Stimulated activated CD4-positive, alpha-beta T cell treated with anti-CD3 and anti-CD28 coated beads, Interleukin-4, amount 100 ng/mL, for 24 hours (primary cell): ENCODE data around the gene GRM3.

ENCODE experiments used
- DNase-seq: peaks from one replicate; pipeline ENCODE4 v3.0.0-alpha.2; 2020

GRM3 gene

DNA sequence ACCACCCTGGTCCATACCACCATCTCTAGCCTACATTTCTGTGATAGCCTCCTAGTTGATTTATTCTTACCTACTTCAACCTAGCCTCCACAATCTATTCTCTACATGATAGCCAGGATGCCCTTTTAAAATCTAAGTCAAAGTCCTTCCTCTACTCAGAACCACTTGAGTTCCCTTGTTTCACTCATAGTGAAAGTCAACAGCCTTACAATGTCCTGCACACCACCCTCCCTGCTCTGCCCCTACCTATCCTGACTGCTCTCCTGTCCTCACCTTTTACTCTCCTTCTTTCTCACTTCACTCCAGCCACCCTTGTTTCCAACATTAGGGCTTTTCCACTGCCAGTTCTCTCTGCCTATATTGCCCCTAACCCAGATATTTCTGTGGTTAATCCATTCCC, 146.7 kb downstream of the GRM3 start:
- DNase-seq, result no peak

DNA sequence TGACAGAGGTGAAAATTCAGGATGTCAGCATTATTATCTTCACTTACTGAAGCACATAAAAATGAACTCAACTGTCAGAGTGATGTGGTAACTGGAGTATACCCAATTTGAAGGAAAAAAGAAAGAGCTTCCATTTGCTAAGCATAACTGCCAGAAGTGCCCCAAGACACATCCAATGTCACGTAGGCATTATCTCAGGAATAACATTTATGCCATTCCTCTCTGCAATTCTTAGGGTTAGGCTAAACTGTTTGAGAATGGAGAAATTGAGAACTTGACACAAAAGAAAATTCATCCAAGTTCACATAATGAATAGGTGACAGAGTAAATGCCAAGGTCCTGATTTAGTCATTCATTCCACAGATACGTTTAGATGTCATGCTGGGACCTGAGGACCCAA, 148.6 kb downstream of the GRM3 start:
- DNase-seq, result no peak

DNA sequence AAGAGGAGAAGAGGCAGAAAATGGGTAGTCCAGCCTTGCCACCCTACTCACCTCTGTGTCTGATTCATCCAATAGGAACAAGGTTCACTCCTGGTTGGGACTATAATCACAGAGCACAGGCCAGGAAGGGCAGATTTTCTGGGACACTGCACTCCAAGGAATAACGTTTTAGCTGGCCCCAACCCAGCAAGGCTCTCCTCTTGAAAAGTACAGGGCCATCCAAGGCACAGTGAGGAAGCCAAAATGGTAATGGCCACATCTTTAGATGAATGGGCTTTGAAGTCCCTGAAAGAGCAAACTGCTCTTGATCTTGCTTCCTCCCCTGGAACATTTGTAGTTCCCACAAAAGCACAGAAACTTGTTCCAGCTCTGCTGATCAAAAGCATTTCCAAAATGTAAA, 149.4 kb downstream of the GRM3 start:
- DNase-seq, result no peak

DNA sequence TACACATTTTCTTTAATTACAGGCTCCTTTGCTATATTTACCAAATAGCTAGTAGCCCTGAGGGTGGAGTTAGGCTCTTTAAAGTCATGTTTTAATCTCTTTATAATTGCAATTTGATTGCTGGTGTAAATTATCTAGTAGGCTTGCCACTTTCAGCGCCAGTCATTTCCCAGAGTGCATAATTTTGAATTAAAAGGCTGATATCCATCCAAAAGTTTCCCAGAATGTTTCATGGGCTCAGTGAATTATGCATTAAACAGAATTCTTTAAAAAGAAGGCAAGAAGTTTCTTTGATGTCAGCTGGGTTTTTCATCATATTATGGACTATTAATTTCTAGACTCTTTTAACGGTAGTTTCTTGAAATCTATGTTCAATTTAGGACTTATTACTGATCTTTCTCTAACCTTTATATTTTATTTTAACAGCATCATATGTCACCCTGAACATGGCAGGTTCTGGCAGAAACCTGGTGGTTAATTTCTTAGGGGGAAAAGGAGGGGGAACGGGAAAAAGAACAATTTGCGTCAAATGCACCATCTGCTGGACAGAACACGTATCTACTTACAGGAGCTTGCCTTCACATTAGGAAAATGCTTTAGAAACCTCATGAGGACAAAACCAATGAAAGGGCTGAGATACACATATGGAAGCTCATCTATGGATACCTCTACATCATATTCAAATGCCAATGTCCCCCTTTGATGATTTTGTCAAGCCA, 171.1 kb downstream of the GRM3 start:
- DNase-seq, result no peak

DNA sequence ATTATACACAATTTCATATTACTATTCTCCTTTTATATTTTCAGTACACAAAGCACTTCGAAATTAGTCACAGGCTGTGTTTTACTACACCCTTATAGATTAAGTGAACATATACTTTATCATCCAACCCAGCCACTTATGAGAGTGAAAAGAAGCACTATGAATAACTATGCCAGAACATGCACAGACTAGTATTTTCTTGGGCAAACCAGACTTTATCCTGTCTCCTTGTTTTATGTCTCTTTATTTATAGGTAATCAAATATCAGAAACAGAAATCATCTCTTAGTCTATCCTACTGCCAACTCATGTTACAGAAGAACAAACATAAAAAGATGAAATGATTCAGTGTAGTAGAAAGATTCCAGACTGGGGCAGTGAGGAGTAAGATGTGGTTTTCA, 171.8 kb downstream of the GRM3 start:
- no peak for DNase-seq

DNA sequence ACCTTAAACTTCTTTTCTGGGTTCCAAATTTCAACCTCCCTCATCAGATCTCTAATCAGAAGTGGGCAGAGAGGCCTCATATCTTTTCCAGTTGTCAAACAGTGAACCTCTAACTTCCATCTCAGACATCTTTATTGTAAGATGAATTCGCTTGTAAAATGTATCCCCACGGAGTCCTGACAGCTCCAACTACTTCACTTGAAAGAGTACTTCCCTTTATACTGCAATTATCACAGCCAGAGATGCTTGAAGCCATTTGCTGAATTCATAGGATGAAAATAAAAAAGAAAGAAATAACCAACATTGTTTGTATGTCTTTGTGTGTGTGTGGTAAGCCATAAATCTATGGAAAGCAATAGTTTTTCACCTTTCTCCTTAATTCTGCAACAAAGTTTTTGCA, 175.2 kb downstream of the GRM3 start:
- DNase-seq, result no peak

DNA sequence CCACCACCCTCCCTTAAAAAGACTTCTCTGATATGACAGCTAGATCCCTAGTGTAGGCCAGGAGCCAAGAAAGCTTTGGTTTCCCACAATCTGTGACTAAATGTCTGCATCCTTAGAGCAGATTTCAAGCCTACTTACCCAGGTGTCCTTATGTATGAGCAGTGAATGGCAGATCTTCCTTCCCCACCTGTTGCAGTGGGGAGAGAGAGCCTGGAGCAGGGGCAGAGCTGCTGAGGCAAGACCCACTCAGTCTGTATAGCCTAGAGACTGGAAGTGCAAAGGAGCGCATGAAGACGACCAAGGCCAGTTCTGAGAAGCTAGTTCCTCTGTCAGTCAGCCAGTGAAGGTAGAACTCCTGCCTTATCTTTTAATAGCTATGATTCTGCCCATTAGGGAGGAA, 180.1 kb downstream of the GRM3 start:
- no peak for DNase-seq

DNA sequence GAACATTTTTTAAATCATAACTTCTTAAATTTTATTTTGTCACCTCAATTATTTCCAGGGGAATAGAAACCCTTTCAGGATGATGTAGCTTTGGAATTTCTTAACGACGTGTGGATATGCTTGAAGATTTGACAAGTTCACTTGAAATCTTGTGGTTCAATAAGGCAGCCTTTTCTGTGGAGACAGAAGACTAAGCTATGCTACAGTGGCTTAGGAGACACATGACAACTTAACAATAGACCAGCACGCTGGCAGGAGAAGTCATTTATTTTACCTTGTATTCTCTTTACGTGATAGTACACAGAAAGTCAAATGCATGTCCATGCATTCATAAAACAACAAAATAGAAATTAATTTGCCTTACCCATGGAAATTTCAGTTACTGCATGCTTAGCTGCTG, 181.6 kb downstream of the GRM3 start:
- DNase-seq, result no peak

DNA sequence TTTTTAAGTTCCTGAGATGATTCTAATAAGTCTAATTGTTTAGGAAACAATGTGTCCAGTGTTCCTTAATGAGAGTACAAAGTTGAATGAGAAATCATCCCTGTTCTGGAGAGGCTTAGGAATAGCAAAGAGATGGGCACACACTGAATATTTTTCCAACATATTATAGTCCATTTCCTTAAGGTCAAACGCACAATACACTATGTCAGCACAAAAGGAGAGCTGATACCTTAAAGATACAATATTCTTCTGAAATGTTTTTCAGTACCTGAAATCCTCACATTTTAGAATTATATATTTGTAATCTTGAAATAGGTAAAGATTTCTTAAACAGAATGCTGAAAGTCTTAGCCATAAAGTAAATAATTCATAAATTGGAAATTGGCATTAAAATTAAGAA, 183.2 kb downstream of the GRM3 start:
- DNase-seq, result no peak

DNA sequence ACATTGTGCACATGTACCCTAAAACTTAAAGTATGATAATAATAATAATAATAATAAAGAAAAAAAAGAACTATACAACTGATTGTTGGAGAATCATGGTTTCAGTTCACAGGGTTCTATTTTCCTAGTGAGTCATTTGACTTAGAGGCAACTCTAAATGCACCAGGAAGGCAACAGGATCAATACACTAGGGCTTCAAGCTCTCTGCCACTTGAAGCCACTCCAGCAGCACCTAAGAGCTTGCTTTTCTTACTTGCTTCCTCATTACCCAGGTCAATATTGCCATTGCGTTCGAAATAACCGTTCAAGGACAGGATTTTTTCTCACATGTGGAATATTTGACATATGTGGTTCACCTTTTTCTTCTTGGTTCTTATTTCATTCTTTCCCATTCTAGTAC, 189.7 kb downstream of the GRM3 start:
- no peak for DNase-seq

DNA sequence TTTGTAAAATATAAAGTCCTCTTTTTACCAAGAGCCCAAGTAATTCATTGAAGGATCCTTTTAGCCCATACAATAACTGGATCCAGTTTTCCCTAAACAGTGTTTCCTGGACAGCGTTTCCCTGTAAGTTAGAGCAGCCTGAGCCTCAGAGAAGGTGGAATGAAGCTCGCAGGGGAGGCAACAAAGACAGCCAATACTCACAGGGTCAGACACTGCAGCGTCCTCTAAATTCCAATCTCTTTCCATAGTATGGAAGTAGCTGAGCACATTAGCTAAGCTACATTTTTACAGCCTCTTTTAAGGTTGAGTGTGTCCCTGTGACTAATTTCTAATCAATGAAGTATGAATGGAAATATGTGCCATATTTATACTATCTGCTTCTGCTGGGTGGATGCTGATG, 193.5 kb downstream of the GRM3 start:
- no peak for DNase-seq

DNA sequence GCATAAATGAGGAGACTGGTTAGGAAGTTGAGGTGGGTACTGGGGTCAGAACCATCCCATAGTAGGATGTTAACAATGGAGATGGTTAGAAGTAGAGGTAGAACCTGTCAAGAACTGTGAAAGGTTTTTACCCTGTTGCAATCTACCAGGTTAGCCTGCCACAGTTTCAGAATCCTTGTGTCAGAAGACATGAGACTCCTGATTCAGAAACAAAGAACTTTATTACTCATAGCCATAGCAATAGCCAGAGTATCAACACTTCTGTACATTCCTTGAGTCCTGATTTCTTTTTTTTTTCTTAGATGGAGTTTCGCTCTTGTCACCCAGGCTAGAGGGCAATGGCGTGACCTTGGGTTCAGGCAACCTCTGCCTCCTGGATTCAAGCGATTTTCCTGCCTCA, 200.9 kb downstream of the GRM3 start:
- DNase-seq, result no peak

DNA sequence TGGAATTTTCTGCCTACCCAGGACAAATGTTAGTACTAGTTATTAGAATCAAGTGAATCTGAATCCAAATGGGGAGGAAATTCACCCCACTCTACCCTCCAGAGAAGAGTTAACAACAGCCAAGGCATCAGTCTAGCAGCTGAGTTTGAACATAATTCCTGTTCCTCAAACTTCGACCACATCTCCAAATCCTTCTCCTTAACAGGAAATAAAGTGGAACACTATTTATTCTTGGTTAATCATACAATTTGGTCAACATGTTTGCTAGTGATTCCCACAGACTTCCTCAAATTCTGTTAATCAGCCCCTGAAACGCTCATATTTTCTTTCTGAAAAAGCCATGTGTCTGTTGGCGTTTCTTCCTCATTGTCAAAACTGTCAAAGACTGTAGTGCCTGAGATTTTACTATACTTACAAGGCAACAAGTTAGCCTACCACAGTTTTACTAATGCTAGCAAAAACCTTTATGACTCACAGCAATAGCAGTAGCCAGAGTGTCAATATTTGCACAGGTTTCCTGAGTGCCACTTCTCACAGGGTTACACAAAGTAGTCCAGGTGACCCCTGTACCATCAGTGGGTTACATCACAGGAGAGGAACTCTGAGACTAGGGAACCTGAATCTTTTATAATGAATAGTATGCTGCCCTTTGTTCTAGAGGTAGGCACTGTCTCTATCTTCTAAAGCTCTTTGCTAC, 202.9 kb downstream of the GRM3 start:
- DNase-seq, result no peak

DNA sequence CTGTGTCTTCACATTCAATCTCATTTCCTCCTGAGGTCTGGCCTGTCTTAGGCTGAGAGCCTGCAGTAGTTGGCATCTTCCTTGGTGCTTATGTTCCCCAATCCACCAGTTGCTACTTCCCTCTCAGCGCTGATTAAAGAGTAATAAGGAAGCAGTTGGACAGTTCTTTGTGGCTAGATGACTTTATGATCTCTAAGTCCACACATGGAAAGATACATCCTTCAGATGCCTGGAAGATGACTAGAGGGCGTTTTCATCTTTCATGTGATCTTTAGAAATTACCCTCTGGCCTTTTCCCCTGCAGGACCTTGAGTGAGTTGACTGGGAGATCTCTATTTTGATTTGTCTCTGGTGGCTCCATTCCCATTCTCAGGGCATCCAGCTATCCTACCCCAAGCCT, 204.5 kb downstream of the GRM3 start:
- no peak for DNase-seq

DNA sequence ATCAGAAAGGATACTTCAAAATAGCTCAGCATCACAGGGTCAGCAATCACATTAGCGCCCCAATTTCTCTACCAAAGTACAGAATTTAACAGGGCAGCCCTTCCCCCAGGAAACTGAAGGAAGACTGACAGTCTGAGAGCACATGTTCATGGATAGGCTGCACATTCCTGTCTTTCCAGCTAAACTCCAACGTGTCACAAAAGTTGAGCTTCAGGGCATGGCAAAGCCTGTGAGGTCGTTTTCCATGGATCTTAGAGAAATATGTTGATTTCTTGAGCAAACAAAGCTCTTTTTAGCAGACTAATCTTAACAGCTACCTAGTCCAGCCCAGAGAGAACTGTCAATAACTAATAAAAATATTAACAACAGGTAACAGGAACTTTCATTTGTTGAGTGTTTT, 207.9 kb downstream of the GRM3 start:
- DNase-seq, result no peak

DNA sequence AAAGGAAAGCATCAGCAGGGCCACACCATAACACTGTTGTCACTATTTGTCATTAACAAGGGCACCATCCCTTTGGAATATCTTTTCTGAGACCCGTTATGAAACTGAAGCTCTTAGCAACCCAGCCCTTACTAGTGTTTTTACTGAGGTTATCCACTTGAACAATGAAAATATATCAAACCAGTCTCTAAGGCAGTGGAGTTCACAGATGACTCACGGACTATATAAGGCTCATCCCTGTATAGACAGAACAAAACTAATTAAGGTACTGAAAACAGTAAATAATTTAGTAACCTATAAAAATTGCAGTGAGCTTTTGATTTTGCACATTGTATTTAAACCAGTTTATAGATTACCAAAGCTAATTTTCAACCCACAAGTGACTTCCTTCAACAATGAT, 219.7 kb downstream of the GRM3 start:
- DNase-seq, result no peak

DNA sequence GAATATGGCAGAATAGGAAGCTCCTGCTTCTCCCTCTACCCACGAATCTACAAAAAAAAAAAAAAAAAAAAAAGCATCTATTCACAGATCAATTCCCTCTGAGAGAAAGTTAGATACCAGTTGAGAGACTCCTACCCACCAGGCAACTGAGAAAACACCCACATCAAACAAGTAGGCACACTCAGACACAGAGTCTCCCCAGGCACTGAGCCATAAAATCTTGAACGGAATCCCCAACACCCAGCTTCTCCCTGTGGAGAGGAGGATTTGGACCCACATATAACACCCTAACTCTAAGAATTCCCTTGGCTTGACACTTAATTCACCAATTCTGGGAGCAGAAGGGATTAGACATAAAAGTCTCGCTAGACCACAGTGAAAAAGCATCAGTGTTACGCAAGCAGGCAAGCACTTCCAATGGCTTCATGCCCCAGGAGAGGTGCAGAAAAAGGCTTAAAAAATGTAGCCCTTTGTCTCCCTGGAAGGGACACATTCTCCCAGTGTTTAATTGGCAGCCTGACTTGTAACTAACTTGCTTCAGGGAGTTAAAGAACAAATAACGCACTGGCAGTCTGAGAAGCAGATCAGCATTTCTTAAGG, 223.6 kb downstream of the GRM3 start:
- no peak for DNase-seq

DNA sequence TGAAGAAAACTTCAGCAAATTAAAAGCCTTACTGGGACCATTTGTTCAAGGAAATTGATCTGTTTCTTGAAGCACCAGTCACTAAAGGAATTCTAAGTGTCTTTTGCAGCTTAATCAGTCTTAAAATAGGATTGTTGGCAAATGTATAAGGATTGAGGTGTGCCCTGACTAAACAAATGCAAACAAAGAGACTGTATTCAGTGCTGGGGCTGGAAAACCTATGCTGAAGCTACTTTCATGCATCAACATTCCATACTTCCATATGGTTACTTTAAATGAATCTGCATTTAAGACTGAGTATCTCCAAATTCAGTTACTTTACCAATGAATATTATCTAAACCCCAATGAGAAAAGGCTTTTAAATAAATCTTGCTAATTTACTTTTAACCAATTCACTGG, 232.4 kb downstream of the GRM3 start:
- DNase-seq, result no peak

DNA sequence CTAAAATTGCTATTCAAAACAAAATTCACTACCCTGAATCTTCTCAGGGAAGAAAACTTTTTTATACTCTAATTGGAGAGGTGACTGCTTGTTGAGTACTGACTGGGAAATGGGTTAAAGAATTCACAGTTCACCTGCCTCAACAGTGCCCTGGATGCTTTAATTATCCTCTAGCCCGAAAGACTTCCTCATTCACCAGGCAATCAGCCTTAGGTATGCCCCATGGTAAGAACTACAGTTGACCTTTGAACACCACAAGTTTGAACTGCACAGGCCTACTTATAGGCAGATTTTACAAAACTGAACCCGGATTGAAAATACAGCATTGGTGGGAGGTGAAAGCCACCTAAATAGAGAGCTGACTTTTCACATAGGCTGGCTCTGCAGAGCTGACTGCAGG, 240.4 kb downstream of the GRM3 start:
- DNase-seq, result no peak

DNA sequence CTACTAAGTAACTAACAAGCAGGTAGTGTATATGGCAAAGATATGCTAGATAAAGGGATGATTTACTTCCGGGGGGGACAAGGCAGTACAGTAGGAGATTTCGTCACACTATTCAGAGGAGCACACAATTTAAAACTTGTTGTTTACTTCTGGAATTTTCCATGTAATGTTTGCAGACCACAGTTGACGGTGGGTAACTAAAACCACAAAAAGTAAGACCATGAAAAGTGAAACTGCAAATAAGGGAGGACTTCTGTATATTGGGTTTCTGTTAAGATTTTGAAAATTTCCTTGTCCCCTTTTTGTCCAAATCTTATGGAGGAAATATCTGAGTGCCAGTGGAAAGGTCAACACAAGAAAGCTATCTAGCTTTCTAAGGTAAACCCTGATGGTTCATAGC, 245.8 kb downstream of the GRM3 start:
- DNase-seq, result no peak

DNA sequence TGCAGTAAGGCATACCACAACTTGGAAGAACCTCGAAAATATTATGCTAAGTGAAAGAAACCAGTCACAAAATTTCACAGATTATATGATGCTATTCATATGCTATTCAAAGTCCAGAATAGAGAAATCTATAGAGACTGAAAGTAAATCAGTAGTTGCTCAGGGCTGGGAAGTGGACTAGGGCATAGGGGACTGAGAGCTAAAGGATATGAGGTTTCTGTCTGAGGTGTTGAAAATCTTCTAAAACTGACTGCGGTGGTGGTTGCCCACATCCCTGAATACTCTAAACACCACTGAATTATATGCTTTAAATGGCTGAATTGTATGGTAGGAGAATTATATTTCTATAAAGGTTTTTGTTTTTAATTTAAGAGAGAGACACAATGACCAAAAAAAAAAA, 254.5 kb downstream of the GRM3 start:
- DNase-seq, result no peak

DNA sequence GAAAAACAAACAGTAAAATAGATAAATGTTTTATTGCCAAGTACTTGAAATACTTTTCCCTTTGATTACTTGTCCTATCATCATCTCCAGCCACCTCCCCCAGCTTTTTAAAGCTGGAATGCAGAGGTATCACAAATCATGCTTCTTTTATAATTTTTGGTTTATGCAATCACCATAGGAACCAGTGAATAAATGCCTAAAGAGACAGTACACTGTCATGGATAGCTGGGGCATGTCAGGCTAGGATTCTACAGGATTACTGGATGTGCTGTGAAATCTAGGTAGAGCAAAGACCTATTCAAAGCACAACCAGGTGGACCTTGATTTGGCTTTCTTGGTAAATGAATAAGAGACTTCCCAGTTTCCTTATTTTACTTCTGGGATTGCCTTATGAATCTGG, 257.2 kb downstream of the GRM3 start:
- DNase-seq, result no peak

DNA sequence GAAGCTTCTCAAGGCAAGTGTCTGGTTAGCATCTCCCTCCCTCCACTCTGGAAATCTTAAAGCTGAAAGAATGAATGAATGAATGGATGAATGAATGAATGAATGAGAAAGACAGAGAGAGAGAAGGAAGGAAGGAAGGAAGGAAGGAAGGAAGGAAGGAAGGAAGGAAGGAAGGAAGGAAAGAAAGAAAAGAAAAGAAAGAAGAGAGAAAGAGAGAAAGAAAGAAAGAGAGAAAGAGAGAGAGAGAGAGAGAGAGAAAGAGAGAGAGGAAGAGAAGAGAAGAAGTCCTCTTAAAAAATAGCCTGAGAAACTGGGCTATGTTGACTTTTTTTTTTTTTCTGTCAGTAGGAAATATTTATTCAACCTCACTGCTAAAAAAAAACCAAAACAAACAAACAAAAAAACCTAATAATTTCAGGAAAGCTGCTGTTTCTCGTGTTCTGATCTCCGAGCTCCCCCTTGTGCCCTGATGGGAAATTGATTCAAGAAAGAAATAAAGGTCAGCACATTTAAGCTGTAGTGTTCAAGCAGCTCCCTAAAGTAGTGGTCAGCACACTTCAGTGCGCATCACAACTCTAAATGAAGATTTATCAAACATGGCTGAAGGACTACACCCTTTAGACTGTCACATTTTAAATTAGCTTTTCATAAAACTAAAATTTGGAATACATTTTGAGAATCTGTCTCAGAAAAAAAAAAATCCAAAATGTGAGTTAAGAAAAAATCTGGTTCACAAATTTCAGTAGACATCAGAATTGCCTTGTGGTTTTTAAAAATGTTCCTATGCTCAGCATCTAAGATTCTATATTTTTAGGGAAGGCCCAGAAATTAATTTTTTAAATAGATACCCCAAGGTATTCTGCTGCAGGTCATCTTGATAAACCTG, 261.5 kb downstream of the GRM3 start:
- DNase-seq, result no peak

DNA sequence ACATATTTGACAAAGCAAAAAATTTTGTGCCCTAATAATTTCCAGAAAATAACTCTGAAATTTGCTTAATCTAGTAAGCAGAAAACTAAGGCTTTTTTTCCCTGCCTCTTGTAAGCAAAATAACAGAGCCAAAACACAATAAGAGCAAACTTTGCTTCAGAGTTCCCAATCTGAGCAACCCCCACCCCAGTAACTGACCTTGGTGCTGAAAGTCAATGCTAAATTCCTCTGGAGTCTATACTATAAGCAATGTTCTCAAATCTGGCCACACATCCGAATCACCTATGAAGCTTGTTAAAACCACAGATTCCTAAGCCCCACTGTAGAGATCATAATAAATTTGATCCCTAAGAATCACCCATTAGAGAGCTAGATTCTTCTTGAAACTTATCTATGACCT, 265.2 kb downstream of the GRM3 start:
- no peak for DNase-seq
